Measurements from ENCODE around the gene TTC28.

GRCh38 chr22:28542980-28543621 is 136.5 kb downstream of the TTC28 start:
- TF ChIP-seq, protein P1, sequence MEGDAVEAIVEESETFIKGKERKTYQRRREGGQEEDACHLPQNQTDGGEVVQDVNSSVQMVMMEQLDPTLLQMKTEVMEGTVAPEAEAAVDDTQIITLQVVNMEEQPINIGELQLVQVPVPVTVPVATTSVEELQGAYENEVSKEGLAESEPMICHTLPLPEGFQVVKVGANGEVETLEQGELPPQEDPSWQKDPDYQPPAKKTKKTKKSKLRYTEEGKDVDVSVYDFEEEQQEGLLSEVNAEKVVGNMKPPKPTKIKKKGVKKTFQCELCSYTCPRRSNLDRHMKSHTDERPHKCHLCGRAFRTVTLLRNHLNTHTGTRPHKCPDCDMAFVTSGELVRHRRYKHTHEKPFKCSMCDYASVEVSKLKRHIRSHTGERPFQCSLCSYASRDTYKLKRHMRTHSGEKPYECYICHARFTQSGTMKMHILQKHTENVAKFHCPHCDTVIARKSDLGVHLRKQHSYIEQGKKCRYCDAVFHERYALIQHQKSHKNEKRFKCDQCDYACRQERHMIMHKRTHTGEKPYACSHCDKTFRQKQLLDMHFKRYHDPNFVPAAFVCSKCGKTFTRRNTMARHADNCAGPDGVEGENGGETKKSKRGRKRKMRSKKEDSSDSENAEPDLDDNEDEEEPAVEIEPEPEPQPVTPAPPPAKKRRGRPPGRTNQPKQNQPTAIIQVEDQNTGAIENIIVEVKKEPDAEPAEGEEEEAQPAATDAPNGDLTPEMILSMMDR (conservative IDR thresholded peaks at IDR 0.05 in 1 of 2, IDR thresholded peaks at IDR 0.05 in 1 of 2; ENCODE audit: low read depth in 1 of 2, low read length in 2 of 2): no peak
- TF ChIP-seq EZH2 (IDR thresholded peaks at IDR 0.05; ENCODE audit: low read length, missing control alignments): no peak
